Calu3 (cell line): Measurements from ENCODE around the gene TTLL11. TPM values are rescaled to one million over a fixed set of nuclear protein-coding genes. Genes with fewer than 3 reads are reported as not detected.
"Not testable (repeated sequence)": the region's sequence is repeated elsewhere in the genome, so short reads cannot be mapped to it uniquely, and the experiment has no call there.

Source experiments
- BruUV-seq: library from RNA; stranded (reverse); fragments of 400-500 nt; replicated peaks from 2 replicates; lab custom pipeline; 2021; lab: Mats Ljungman, UMichigan
- CTCF ChIA-PET: fragments of 300-600 bp; sonication (Branson Sonifier 250); formaldehyde crosslinking; loops from one replicate; lab custom pipeline; 2022; ENCODE audit warnings: antibody characterized with exemption; lab: Charles Lee
- DNase-seq: peaks from one replicate; pipeline ENCODE4 v3.0.0; 2022
- H3K27ac Mint-ChIP-seq: one replicate; pipeline ENCODE4 v1.8.0; 2022; ENCODE audit warnings: mixed read lengths; ENCODE audit not compliant: unreplicated experiment
- H3K27me3 Mint-ChIP-seq: one replicate; pipeline ENCODE4 v1.8.0; 2022; ENCODE audit warnings: mixed read lengths; ENCODE audit not compliant: unreplicated experiment
- H3K36me3 Mint-ChIP-seq: one replicate; pipeline ENCODE4 v1.8.0; 2022; ENCODE audit warnings: mild to moderate bottlenecking, moderate library complexity, mixed read lengths; ENCODE audit not compliant: insufficient read depth, unreplicated experiment
- H3K4me1 Mint-ChIP-seq: one replicate; pipeline ENCODE4 v1.8.0; 2022; ENCODE audit warnings: mild to moderate bottlenecking, low read depth, mixed read lengths; ENCODE audit not compliant: unreplicated experiment
- H3K4me3 Mint-ChIP-seq: one replicate; pipeline ENCODE4 v1.8.0; 2022; ENCODE audit warnings: mild to moderate bottlenecking, low read depth, moderate library complexity, mixed read lengths; ENCODE audit not compliant: unreplicated experiment
- H3K9me3 Mint-ChIP-seq: one replicate; pipeline ENCODE4 v1.8.0; 2022; ENCODE audit warnings: low read depth, mixed read lengths; ENCODE audit not compliant: unreplicated experiment
- intact Hi-C: fragments of 100-400 bp; cut with micrococcal nuclease; formaldehyde crosslinking; loops from one replicate; pipeline ENCODE4 v1.10.0; 2022; ENCODE audit not compliant: unreplicated experiment
- total RNA-seq: library from RNA; stranded (reverse); gene quantifications from 2 replicates; pipeline ENCODE4 v1.2.3, GENCODE V29; 2022
- TF ChIP-seq, protein P1 (sequence below): fragments of 200-600 bp; IDR thresholded peaks from one replicate; pipeline ENCODE4 v1.8.0; 2022; ENCODE audit warnings: antibody characterized with exemption; ENCODE audit not compliant: unreplicated experiment

The TTLL11 gene
- total RNA-seq, 1 experiment from 2014 or later, result 10.5 TPM

DNA sequence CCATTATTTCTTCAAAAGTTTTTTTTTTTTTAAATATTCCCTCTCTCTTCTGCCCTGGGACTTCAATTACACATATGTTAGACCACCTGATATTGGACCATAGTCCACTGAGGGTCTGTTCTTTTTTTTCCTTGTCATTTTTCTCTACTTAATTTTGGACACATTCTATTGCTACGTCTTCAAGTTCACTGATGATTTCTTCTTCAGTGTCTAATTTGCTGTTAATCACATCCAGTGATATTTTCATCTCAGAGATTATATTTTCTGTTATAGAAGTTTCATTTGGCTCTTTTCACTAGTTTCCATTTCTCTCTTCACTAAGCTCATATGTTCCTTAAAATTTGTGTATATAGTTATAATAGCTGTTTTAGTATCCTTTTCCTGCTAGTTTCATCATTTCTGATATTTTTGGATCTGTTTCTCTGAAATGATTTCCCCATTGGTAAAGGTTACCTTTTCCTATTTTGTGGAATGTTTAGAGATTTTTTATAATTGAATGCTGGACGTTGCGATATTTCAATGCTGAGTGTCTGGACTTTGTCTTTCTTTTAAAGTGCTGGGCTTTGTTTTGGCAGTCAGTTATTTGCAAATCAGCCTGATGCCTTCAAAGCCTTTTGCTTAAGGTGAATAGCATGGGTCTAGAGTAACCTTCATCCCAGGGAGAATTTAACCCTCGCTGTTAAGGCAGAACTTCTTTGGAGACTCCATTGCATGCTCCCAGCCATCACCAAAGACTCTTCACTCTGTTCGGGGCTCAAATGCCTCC lies 111.8 kb downstream of the TTLL11 start:
- DNase-seq, result no peak
- H3K4me1 Mint-ChIP-seq, result peaks cover 23% of the 10 kb centered on the region
- CTCF ChIA-PET, result no interaction called here
- H3K4me3 Mint-ChIP-seq, result no peak overlapping the region
- TF ChIP-seq, protein P1, sequence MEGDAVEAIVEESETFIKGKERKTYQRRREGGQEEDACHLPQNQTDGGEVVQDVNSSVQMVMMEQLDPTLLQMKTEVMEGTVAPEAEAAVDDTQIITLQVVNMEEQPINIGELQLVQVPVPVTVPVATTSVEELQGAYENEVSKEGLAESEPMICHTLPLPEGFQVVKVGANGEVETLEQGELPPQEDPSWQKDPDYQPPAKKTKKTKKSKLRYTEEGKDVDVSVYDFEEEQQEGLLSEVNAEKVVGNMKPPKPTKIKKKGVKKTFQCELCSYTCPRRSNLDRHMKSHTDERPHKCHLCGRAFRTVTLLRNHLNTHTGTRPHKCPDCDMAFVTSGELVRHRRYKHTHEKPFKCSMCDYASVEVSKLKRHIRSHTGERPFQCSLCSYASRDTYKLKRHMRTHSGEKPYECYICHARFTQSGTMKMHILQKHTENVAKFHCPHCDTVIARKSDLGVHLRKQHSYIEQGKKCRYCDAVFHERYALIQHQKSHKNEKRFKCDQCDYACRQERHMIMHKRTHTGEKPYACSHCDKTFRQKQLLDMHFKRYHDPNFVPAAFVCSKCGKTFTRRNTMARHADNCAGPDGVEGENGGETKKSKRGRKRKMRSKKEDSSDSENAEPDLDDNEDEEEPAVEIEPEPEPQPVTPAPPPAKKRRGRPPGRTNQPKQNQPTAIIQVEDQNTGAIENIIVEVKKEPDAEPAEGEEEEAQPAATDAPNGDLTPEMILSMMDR, result no peak
- no peak overlapping the region for H3K27ac Mint-ChIP-seq
- no TSS peak for BruUV-seq
- peaks cover 5% of the 10 kb centered on the region for H3K9me3 Mint-ChIP-seq
- peaks cover 5% of the 10 kb centered on the region for H3K36me3 Mint-ChIP-seq
- intact Hi-C loops, result no loop called here
- no peaks in the 10 kb centered on the region for H3K27me3 Mint-ChIP-seq

DNA sequence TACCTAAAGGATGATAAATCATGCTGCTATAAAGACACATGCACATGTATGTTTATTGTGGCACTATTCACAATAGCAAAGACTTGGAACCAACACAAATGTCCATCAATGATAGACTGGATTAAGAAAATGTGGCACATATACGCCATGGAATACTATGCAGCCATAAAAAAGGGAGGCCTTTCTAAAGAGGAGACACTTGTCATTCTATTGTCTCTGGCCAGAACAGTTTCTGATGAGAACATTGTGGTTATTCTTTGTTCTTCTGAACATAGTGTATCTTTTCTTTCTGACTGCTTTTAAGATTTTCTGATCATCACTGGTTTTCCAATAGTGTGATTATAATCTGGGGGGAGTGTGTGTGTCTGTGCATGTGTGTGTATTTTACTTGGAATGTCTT lies 112.4 kb downstream of the TTLL11 start:
- H3K27ac Mint-ChIP-seq, DNase-seq, intact Hi-C loops, H3K4me3 Mint-ChIP-seq, CTCF ChIA-PET, H3K9me3 Mint-ChIP-seq, BruUV-seq, H3K27me3 Mint-ChIP-seq: not testable (repeated sequence)
- peaks cover 29% of the 10 kb centered on the region for H3K4me1 Mint-ChIP-seq
- H3K36me3 Mint-ChIP-seq, result peaks cover 12% of the 10 kb centered on the region

DNA sequence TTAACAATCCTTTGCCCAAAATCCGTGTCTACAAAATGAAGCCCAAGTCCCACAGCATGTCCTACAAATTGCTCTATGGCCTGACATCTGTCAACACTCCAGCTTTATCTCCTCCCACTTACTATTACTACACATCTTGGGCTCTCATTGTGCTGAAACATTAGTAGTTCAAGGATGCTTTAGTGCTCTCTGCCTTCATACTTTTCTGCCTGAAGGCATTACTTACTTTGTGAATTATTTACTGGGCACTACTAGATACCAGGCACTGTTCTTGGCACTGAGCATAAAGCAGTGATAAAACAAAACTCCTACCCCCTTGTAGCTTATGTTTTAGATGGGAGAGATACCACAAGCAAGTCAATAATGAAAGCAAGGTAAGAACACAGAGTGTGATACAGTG lies 113.4 kb downstream of the TTLL11 start:
- TF ChIP-seq, protein P1, result no peak
- no peak for DNase-seq
- Mint-ChIP-seq H3K27me3 (no peaks in the 10 kb centered on the region), H3K36me3 (peaks cover 15% of the 10 kb centered on the region), H3K9me3 (peaks cover 5% of the 10 kb centered on the region), H3K4me3 (no peak overlapping the region), H3K4me1 (peaks cover 36% of the 10 kb centered on the region), H3K27ac (peak overlapping the region; percentile 34)
- intact Hi-C loops, result loop anchor here (5.0 to 10.0 kb wide), 2 partner anchors 75 to 237 kb away; no protein-coding TSS in a partner anchor
- BruUV-seq, result no TSS peak
- CTCF ChIA-PET, result no interaction called here

DNA sequence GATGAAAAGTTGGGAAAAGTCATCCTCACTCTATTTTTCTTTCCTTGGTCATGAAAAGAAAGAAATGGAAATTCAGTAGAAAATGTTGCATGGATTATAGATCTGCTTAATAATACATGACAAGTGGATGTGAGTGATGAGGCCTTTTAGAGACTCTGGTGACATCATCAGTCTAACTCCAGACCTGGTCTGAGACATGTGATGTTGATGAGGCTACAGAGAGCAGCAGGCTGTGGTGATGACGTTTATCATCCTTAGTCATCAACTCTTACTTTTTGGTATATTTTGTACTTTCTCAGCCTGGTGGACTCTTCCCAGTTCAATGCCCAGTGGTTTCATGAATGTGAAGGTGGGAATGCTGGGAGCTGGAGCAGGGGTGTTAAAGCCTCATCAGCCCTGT lies 116.4 kb downstream of the TTLL11 start:
- CTCF ChIA-PET, result interaction anchor here (1.9 kb wide), 1 partner anchor 242 kb away, joined by 5 read pairs; no protein-coding TSS in a partner anchor
- peak overlapping the region; percentile 95 for H3K27ac Mint-ChIP-seq
- H3K4me1 Mint-ChIP-seq, result peaks cover 40% of the 10 kb centered on the region
- BruUV-seq, result no TSS peak
- H3K36me3 Mint-ChIP-seq, result peaks cover 11% of the 10 kb centered on the region
- intact Hi-C loops, result loop anchor here (5.0 to 10.0 kb wide), 2 partner anchors 72 to 234 kb away; no protein-coding TSS in a partner anchor
- peak overlapping the region; percentile 55 for H3K4me3 Mint-ChIP-seq
- no peak for DNase-seq
- TF ChIP-seq, protein P1, result no peak
- no peaks in the 10 kb centered on the region for H3K9me3 Mint-ChIP-seq
- no peaks in the 10 kb centered on the region for H3K27me3 Mint-ChIP-seq
